Measurements from ENCODE around the gene PDCD2.
"Not testable (repeated sequence)": the region's sequence is repeated elsewhere in the genome, so short reads cannot be mapped to it uniquely, and the experiment has no call there.

Gene PDCD2, protein sequence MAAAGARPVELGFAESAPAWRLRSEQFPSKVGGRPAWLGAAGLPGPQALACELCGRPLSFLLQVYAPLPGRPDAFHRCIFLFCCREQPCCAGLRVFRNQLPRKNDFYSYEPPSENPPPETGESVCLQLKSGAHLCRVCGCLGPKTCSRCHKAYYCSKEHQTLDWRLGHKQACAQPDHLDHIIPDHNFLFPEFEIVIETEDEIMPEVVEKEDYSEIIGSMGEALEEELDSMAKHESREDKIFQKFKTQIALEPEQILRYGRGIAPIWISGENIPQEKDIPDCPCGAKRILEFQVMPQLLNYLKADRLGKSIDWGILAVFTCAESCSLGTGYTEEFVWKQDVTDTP

GRCh38 chr6:170584181-170584953 is at the start of gene PDCD2:
Gene PDCD2, minus strand, starts transcription at chr6:170584637. Its CDS starts 56 bp downstream, at chr6:170584581.
- peak; percentile 93 for DNase-seq (ENCODE audit: low read depth)

- DNase-seq (ENCODE audit: low read depth): not testable (repeated sequence)
Observed at GRCh38 chr6:170616020-170616554, 31.6 kb upstream of the PDCD2 start.

GRCh38 chr6:170612256-170612804 is 27.9 kb upstream of the PDCD2 start:
- DNase-seq (ENCODE audit: low read depth): not testable (repeated sequence)

- not testable (repeated sequence) for DNase-seq (ENCODE audit: low read depth)
Observed at GRCh38 chr6:170609225-170609624, 24.8 kb upstream of the PDCD2 start.

DNA sequence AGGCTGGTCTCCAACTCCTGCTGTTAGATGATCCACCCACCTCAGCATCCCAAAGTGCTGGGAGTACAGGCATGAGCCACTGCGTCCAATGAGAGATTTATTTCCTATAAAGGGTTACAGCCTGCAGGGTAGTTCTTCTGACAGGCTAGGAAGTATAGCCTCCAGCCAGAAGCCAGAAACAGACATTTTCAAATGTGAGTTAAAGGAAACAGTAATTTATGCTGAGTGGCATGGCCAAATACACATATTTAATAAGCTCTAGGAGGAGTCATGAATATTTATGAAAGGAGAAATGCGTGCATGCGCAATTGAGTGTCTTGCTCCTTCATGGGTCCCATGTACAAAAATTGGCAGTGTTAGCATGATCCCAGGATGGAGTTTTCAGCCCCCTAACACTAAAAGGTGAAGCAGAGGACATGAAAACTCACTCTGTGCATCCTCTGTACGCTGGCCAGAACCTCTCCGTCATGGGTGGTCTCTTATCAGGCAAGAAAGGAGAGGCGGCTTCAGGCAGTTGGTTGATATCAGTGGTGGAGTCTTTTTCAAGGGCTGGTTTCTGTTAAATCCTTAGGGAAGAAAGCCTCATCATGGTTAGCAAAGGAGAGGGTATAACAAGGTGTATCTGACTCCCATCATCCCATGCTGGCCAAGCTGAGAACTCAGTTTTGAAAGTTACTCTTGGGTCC is 21.3 kb upstream of the PDCD2 start:
- DNase-seq (ENCODE audit: low read depth): no peak

DNA sequence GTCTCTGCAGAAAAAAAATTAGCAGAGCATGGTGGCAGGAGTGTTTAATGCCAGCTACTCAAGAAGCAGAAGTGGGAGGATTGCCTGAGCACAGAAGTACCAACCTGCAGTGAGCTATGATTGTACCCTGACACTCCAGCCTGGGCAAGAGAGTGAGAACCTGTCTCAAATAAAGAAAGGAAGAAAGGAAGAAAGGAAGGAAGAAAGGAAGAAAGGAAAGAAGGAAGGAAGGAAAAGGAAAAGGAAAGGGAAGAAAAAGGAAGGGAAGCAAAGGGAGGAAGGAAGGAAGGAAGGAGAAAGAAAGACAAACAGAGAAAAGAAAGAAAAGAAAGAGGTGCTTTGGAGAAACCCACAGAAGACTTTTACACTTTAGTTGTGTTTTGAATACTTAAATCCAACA is 12.8 kb upstream of the PDCD2 start:
- DNase-seq (ENCODE audit: low read depth): no peak

DNA sequence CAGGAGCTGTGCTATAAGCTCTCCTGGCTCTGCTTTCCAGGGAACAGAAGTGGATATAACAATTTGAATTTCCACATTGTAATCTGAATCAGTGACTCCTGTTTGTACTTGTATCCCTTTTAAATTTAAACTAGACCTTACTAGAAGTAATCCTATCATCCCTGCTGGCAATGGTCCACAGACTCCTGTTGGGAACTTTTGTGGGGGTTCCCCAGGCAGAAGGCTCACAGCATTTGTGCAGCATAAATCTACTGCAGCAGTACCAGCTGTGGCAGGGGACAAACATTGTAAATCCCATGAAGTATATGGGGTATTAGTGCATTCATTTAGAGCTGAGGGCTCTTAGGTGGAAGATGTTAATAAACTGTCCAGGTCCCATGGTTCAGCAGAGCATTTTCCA is 12.0 kb upstream of the PDCD2 start:
- no peak for DNase-seq (ENCODE audit: low read depth)

DNA sequence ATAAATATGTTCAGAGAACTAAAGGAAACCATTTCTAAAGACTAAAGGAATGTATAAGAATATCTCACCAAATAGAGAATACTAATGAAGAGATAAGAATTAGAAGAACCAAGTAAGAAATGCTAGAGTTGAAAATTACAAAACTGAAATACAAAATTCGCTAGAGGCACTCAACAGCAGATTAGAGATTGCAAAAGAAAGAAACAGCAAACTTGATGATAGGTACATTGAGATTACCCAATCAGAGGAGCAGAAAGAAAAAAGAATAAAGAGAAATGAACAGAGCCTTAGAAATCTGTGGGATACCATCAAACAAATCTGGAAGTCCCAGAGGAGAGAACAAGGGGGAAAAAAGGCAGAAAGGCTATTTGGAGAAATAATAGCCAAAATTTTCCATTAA is 6.3 kb upstream of the PDCD2 start:
- DNase-seq (ENCODE audit: low read depth): no peak

DNA sequence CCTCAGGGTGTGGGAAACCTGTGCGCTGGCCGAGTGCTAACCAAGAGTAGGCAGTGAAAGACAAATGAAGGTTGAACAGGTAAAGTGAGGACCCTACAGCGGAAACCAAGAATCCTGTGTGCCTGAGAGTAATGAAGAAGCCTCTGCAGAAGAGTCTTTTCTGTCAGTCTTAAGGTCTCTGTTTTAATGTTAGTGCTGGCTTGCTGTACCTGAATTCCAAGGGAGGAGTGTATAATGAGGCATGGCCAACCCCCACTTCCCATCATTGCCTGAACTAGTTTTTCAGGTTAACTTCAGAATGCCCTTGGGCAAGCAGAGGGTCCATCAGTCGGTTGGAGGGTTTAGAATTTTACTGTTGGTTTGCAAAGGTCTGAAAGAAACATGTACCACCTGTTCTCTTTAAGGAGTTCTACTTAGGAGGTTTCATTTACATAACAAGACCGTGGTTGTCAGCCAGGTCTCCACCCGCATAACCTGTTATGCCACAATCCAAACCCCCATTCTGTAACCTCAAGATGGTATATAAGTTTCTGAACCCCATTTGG is 589 bp upstream of the PDCD2 start:
- no peak for DNase-seq (ENCODE audit: low read depth)

DNA sequence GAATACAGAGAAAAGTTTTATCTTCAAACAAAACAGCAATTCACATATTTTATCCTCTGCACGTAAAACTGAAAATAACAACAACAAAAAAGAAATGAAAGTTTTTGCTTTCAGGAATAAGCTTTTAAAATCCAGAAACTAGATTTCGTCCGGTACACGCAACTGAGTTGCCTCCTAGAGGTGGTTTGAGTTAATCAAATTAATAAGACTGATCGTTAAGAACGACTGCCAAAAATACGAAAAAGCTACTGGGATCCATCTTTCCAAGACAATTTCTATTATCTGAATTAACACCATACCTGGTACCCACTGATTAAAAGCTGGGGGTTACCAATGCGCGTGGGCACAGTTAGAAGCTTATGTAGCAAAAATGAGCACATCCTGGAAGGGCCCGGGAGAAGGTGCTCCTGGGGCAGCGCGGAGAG is 669 bp downstream of the PDCD2 start:
- no peak for DNase-seq (ENCODE audit: low read depth)

- DNase-seq (ENCODE audit: low read depth): no peak
Observed at GRCh38 chr6:170578909-170579308, 5.5 kb downstream of the PDCD2 start.

- peak; percentile 5 for DNase-seq (ENCODE audit: low read depth)
Observed at GRCh38 chr6:170575250-170575649, 9.2 kb downstream of the PDCD2 start.

DNA sequence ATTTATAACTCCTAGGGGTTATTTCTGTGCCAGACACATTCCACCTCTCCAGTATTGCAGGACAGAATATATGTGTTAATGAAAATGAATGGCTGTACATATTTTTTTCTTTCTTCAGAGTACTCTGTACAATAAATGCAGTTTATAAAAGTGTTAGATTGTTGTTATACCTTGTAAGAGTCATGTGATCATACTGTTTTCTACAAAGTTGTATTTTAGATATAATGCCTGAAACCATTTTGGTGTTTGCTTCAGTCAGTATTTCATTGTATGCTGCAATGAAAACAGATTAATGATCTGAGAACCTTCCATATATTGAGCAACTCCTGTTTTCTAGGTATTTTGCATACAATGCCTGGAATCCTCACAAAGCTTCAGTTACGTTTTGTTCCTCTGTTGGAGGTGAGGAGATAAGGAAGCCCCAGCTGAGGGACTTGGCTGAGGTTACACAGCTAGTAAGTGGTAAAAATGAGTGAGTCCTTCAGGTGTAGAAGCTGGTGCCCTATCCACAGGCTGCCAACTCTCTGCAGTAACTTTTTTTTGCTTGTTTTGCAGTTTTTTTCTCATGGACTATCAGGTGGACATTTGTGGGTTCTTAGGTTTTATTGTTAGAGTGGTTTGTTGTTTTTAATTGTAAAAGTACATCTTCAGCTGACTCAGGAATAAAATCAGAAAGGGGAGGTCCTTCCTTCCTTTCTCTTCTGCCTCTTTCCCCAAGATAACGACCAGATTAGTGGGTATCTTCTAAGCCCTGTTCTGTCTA is 11.6 kb downstream of the PDCD2 start:
- DNase-seq (ENCODE audit: low read depth): no peak

DNA sequence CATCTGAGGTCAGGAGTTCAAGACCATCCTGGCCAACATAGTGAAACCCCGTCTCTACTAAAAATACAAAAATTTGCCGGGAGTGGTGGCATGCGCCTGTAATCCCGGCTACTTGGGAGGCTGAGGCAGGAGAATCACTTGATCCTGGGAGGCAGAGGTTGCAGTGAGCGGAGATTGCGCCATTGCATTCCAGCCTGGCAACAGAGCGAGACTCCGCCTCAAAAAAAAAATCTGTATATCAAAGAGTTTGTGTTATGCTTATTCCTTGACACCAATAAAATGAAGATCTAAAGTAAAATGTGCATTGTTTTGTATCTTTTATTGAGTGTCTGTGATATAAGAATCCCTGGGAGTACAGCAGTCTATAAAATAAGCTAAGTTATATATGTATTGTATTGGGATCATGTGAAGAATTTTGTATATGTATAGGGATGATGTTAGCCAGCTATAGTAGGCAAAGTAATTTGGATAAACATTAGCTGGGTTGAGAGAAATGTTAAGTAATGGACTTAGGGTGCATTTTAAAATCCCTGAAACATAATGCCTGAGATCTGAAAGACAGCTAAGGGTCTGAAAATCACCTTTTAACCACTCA is 19.4 kb downstream of the PDCD2 start:
- DNase-seq (ENCODE audit: low read depth): no peak

DNA sequence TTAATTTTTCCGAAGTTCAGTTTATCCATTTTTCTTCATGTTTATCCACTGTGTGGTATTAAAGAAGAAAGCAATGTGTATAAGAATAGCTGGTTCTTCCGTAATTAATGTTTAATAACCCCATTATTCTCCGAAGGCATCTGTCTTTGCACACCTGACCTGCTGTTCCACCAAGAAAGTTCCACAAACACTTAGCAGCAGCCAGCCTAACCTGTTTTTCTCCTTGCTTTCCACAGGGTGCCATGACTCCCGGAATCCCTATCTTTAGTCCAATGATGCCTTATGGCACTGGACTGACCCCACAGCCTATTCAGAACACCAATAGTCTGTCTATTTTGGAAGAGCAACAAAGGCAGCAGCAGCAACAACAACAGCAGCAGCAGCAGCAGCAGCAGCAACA is 22.9 kb downstream of the PDCD2 start:
- no peak for DNase-seq (ENCODE audit: low read depth)

DNA sequence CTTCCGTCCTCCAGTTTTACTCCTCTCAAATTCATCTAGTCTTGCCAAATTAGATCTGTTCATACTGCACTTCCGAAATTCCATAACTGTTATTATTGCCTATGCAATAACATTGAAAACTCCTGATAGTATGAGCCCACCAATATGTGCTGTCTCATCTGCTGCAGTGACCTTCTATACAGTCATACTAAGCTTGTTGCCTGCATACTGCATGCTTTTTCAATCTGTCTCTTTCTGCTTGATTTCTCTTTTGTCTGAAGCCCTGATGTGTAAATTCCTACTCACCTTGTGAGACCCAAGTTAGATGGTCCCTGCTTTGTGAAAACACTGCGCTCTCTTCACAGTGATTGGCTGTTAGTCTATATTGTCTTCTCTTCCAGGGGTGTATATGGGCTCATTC is 29.1 kb downstream of the PDCD2 start:
- DNase-seq (ENCODE audit: low read depth): no peak

DNA sequence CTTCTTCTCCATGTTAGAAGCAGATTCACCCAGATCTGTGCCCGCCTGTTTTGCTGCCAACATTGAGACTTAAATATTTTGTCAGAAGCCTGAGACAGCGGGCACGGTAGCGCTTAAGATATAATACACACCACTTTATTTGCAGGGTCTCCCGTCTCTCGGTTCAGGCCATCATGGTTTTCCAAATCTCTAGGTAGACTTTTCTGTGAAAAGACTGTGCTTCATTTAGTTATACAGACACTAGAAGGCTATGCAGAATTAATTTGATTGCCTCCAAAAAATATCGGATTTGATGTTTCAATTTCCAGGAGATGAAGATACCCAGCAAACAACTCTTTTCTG is 29.7 kb downstream of the PDCD2 start:
- no peak for DNase-seq (ENCODE audit: low read depth)

GRCh38 chr6:170554013-170554795 is 30.2 kb downstream of the PDCD2 start, which contains the start of gene TBP:
Gene TBP, plus strand, starts transcription at chr6:170554369. Its CDS starts 2,661 bp downstream, at chr6:170557030.
- peak; percentile 99 for DNase-seq (ENCODE audit: low read depth)

- no peak for DNase-seq (ENCODE audit: low read depth)
Observed at GRCh38 chr6:170553534-170554012, 30.9 kb downstream of the PDCD2 start.

All from EH (cell line).